GM21526 (cell line): ENCODE results near the gene CCDC88C.
"Not testable (repeated sequence)": the region's sequence is repeated elsewhere in the genome, so short reads cannot be mapped to it uniquely, and the experiment has no call there.

ENCODE experiments used
- ATAC-seq: cut with Tn5 transposase; IDR thresholded peaks from one replicate; pipeline ENCODE4 v1.9.1; 2021; ENCODE audit warnings: moderate library complexity; ENCODE audit not compliant: unreplicated experiment, low FRiP score

Gene CCDC88C

DNA sequence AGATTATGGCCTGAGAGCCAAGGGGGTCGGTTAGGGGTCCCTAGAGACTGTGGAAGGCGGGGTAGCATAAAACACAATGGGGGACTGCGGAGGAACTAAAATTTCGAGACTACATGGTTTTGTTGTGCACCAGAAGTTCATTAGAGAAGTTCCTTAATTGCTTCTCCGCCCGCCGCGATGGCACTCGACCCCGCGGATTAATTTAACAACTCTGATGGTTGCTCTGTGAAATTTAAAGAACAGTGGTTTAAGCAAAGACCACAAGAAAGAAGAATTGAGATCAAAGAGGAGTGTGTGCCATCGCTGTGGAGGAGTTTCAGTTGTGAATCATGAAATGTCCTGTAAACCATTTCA lies 1.4 kb upstream of the CCDC88C start:
- ATAC-seq: no peak

GRCh38 chr14:91418387-91419043 lies 895 bp upstream of the CCDC88C start:
- ATAC-seq: no peak

GRCh38 chr14:91417983-91418386 lies 365 bp upstream of the CCDC88C start:
- peak; percentile 30 for ATAC-seq

DNA sequence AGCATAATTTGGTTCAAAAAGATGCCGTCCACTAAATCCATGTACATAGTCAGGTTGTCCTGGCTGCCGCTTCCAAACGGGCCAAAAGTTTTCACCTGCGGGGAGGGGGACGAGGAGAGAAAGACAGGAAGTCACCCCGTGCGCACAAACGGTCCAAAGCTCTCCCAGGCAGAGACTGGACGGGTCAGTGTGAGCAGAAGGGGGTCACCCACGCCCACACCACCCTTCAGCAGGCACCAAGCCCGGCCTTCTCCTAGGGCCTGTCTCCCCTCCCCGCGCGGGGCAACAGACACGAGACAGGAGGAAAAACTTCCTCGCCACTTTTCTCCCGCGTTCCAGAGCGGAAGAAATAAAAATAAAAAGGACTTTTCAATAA lies 888 bp downstream of the CCDC88C start:
- no peak for ATAC-seq

- ATAC-seq: peak; percentile 53
Observed at GRCh38 chr14:91415794-91416743, 1.6 kb downstream of the CCDC88C start.

DNA sequence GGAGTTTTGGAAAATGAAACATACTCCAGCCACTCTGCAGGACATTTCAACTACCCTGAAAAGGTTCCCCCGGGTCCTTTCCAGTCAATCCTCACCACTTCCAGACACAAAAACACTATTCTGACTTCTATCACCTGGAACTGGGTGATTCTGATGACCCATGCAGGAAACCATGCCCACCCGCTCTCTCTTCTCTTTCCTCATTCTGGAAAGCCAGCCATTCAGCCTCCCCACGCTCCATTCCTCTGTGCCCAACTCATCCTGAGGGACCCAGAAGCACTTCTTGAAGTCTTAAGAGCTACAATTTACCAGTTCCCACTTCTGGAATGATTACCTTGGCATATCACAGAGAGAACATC lies 3.2 kb downstream of the CCDC88C start:
- no peak for ATAC-seq

DNA sequence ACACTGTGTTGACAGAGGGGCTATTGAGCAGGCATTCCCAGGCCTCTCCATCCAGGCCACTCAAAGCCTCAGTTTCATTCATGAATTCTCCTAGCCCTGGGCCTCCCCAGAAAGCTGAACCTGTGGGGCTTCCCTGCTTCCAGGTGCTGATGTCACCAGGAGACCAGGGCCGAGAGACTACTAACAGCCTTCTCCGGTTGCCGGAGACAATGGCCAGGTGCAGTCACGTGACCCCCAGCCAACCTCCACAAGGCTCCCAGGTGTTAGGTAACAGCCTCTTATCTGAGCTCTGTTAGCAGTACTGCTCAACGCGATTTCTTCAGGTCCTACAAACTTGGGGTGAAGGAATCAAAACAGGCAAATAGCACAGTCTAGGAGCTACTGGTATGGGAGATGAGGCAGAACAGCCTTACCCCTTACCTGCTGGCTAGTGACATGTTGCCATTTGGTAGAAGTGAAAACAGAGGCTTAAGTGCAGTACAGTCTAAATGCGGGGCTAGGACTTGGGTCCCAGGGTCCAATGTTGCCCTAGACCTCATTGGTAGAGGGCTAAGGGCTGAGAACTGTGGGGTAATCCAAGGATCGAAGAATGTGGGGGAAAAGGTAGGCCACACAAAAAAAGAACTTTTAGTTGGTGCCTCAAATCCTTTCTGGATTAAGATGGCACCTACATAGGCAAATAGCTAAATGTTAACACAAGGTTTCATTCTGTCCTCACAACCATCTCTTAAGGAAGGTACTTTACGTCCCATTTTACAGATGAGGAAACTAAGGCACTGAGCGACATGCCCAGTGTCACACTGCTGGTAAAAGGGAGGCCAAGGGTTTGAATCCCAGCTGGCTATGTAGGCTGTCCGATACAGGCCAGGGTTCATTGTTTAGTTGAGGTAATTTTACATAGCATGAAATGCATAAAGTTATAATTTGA lies 3.8 kb downstream of the CCDC88C start:
- no peak for ATAC-seq

DNA sequence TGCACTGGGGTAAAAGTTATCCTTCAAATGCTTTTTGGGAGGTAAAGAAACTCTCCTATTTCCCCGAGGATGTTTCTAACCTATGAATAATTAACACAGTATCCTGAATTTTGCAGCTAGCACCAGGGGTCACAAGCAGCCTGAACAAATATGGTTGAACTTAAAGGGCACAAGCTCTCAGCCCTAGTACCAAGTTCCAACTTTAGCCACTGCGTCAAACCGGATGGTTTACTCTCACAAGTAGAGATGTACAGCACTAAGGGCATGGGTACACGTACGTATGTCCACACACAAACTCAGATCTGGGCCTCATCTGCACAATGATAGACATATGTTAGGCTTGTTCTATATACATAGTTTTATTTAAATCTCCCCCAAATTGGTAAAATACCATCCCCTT lies 4.7 kb downstream of the CCDC88C start:
- ATAC-seq: no peak

- no peak for ATAC-seq
Observed at GRCh38 chr14:91410771-91411536, 6.7 kb downstream of the CCDC88C start.

DNA sequence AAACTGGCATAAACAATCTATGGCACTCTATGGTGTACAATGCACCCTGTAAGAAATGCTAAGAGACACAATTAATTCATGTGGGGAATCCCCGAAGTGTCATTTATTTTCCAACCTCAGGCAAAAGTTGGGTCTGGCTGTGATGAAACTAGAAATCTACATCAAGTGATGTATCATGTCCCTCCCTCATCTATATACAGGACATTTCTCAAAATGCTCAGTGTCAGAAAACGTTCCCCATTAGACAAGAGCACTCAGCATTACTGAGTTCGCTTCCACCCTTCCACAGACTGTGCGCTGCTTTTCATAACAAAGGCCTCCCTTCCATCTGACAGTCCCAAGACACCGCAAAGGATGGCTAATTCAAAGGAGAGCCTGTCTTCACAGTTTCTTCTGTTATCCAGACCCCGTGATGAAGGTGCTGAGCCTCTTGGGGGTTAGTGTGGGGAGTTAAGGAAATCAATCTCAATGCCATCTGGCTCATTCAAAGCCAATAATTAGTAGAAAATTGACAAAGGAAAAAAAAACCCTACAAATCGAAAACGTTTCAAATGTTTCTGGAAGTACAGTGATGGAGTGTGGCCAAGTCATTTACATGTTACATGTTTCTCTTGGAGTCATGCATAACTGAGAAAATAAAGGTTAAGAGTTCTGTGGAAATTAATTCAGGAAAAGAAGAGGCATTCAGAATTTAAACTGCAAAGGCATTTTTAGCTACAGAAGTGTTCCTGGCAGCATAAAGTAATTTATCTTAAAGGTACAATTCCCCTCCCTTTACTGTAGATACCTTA lies 7.5 kb downstream of the CCDC88C start:
- ATAC-seq: no peak

DNA sequence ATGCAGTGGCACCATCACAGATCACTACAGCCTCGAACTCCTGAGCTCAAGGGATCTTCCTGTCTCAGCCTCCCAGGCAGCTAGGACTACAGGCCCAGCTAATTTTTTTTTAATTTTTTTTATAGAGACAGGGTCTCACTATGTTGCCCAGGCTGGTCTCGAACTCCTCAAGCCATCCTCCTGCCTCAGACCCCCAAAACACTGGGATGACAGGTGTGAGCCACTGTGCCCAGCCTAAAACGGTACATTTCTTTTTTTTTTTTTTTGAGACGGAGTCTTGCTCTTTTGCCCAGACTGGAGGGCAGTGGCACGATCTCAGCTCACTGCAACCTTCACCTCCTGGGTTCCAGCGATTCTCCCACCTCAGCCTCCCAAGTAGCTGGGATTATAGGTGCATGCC lies 8.4 kb downstream of the CCDC88C start:
- ATAC-seq: not testable (repeated sequence)

GRCh38 chr14:91406982-91407381 lies 10.6 kb downstream of the CCDC88C start:
- no peak for ATAC-seq

GRCh38 chr14:91406451-91406850 lies 11.2 kb downstream of the CCDC88C start:
- ATAC-seq: no peak

- no peak for ATAC-seq
Observed at GRCh38 chr14:91405724-91406435, 11.7 kb downstream of the CCDC88C start.

DNA sequence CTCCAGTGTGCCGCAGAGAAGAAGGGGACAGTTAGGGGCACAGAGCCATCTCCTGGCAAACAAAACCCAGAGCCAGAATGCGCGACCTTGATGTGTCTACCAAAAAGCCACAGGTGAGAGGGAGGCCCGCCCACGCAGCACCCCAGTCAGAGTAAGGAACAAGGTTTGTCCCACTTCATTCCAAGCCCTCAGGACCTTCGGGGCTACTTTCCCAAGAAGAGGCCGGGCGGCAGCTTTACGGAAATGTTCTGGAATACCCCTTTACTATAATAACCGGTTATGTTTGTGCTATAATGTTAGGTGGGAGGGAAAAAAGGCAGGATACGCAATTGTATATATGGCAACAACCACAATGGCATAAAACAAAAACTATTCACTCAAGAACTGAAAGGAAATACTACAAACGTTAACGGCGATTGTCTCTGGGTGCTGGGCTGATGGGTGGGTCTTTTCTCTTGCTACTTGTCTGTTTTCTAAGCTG lies 12.3 kb downstream of the CCDC88C start:
- ATAC-seq: no peak

- ATAC-seq: no peak
Observed at GRCh38 chr14:91402771-91403600, 14.6 kb downstream of the CCDC88C start.

GRCh38 chr14:91402348-91402747 lies 15.3 kb downstream of the CCDC88C start:
- ATAC-seq: no peak

GRCh38 chr14:91401751-91402150 lies 15.9 kb downstream of the CCDC88C start:
- no peak for ATAC-seq
